Lower lobe of right lung (tissue), 2 donors: Measurements from ENCODE around the gene PTGES3. TPM values are rescaled to one million over a fixed set of nuclear protein-coding genes. Genes with fewer than 3 reads are reported as not detected.

Experiments
- ATAC-seq, 2 donors: fragments of 200-7000 bp; cut with Tn5 transposase; one replicate each; pipeline ENCODE4 v1.9.1; 2020 to 2022; ENCODE audit warnings: mild to moderate bottlenecking in 2 of 2, moderate library complexity in 2 of 2
- DNase-seq: peaks from one replicate; pipeline ENCODE4 v3.0.0-alpha.2; 2020
- H3K27ac ChIP-seq: fragments of 200-600 bp; one replicate; pipeline ENCODE4 v1.8.0; 2022
- H3K27me3 ChIP-seq: fragments of 200-600 bp; one replicate; pipeline ENCODE4 v1.8.0; 2022; ENCODE audit warnings: low read depth
- H3K36me3 ChIP-seq: fragments of 200-600 bp; one replicate; pipeline ENCODE4 v1.8.0; 2022; ENCODE audit warnings: mild to moderate bottlenecking
- H3K4me1 ChIP-seq: fragments of 200-600 bp; one replicate; pipeline ENCODE4 v1.8.0; 2022
- H3K4me3 ChIP-seq: fragments of 200-600 bp; one replicate; pipeline ENCODE4 v1.8.0; 2022; ENCODE audit warnings: mild to moderate bottlenecking
- H3K9me3 ChIP-seq: fragments of 200-600 bp; one replicate; pipeline ENCODE4 v1.8.0; 2022
- intact Hi-C: fragments of 100-400 bp; cut with DNase I; formaldehyde crosslinking; loops from one replicate; pipeline ENCODE4 v1.11.0; 2022
- total RNA-seq: library from RNA; stranded (reverse); fragmentation: NEBNext Ultra II Directional; extraction: Animal tissue kit (Norgen Biotek cat#: 25700); gene quantifications from one replicate; pipeline ENCODE4 v1.2.1, GENCODE V29; 2021
- TF ChIP-seq, protein P1 (sequence below): fragments of 200-600 bp; IDR thresholded peaks from one replicate; pipeline ENCODE4 v1.8.0; 2022; ENCODE audit warnings: antibody characterized with exemption, mild to moderate bottlenecking
- donor health status: DM: no; HTN: yes; CAD: no; lungs with severe emphysema.

PTGES3 gene
- total RNA-seq, 1 donor from 2014 or later, result 198 TPM

DNA sequence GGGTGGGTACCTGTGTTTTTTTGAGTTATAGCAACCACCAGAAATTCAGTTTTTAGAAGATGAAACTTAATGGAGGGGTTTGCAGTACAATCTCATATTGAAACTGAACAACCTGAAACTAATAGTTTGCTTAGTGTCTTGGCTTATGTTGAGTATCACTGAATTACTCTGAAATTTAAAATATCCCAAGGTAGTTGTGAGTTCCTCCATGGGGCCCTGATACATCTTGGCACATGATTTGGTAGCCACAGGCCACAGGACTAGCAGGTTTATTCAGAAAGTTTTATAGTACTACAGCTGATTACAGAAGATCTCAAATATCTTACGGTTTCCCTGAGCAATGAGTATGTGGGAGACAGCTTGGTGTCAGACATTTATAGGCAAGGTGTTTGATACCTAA, 10.4 kb downstream of the PTGES3 start:
- Histone ChIP-seq H3K9me3 (no peaks in the 10 kb centered on the region), H3K36me3 (peaks cover 49% of the 10 kb centered on the region), H3K27me3 (no peaks in the 10 kb centered on the region), H3K4me1 (peaks cover 43% of the 10 kb centered on the region), H3K27ac (no peak overlapping the region), H3K4me3 (no peak overlapping the region)
- no peak for DNase-seq
- intact Hi-C loops, result no loop called here
- TF ChIP-seq, protein P1, sequence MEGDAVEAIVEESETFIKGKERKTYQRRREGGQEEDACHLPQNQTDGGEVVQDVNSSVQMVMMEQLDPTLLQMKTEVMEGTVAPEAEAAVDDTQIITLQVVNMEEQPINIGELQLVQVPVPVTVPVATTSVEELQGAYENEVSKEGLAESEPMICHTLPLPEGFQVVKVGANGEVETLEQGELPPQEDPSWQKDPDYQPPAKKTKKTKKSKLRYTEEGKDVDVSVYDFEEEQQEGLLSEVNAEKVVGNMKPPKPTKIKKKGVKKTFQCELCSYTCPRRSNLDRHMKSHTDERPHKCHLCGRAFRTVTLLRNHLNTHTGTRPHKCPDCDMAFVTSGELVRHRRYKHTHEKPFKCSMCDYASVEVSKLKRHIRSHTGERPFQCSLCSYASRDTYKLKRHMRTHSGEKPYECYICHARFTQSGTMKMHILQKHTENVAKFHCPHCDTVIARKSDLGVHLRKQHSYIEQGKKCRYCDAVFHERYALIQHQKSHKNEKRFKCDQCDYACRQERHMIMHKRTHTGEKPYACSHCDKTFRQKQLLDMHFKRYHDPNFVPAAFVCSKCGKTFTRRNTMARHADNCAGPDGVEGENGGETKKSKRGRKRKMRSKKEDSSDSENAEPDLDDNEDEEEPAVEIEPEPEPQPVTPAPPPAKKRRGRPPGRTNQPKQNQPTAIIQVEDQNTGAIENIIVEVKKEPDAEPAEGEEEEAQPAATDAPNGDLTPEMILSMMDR, result no peak
- no peak for ATAC-seq

DNA sequence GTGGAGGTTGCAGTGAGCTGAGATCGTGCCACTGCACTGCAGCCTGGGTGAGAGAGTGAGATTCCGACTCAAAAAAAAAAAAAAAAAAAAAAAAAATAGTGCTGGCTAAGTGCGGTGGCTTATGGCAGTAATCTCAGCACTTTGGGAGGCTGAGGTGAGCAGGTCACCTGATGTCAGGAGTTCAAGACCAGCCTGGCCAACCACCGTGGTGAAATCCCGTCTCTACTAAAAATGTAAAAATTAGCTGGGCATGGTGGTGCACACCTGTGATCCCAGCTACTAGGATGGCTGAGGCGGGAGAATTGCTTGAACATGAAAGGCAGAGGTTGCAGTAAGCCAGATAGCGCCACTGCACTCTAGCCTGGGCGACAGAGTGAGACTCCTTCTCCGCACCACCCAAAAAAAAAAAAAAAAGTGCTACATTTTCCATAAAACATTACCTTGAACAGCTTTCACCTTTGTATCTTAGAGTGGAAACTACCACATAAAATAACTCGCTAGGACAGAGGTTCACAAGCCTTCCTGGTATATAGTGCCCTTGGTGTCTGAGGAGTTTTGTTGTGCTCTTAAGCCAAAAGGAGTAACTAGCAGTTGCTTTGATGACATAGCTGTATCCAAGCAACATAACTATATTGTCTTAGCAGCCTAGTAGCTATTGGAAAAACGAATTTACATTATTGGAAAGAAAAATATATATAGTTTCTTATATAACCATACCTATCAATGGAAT, 11.1 kb downstream of the PTGES3 start:
- H3K36me3 ChIP-seq, result peaks cover 55% of the 10 kb centered on the region
- no peak for DNase-seq
- no peaks in the 10 kb centered on the region for H3K27me3 ChIP-seq
- TF ChIP-seq, protein P1, result no peak
- peak in 1 of 2 donors; percentile 12 for ATAC-seq
- peaks cover 37% of the 10 kb centered on the region for H3K4me1 ChIP-seq
- no peak overlapping the region for H3K4me3 ChIP-seq
- H3K27ac ChIP-seq, result no peak overlapping the region
- no peaks in the 10 kb centered on the region for H3K9me3 ChIP-seq
- intact Hi-C loops, result no loop called here

DNA sequence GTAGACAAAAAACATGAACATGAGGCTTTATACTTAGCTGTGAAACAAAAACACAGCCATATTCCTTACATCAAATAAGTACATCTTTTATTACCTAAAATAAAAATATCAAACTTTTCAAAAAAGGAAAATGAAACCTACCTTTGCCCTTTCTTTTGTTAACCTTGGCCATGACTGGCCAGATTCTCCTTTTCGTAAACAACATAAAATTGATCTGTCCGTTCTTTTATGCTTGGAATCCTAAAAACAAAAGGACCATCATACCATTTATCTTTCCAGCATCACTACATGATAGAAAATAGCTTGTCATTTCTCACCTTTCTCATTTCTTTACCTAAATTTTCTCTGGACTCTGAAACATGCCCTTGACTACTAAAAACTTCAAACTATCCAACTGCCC, 16.5 kb downstream of the PTGES3 start:
- Histone ChIP-seq H3K4me1 (no peaks in the 10 kb centered on the region), H3K27me3 (no peaks in the 10 kb centered on the region), H3K27ac (no peak overlapping the region), H3K4me3 (no peak overlapping the region), H3K9me3 (no peaks in the 10 kb centered on the region), H3K36me3 (peaks cover 73% of the 10 kb centered on the region)
- ATAC-seq (no peak), DNase-seq (no peak)
- intact Hi-C loops, result no loop called here
- TF ChIP-seq, protein P1, result no peak

DNA sequence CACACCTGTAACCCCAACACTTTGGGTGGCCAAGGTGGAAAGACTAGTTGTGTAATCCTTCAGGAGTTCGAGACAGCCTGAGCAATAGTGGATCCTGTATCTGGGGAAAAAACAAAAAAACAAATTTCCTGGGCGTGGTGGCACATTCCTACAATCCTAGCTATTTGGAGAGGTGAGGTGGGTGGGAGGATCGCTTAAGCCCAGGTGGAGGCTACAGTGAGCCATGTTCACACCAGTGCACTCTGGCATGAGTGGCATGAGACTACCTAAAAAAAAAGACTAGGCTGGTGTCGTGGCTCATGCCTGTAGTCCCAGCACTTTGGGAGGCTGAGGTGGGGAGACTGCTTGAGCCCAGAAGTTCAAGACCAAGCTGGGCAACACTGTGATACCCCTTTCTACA, 17.2 kb downstream of the PTGES3 start:
- peaks cover 78% of the 10 kb centered on the region for H3K36me3 ChIP-seq

DNA sequence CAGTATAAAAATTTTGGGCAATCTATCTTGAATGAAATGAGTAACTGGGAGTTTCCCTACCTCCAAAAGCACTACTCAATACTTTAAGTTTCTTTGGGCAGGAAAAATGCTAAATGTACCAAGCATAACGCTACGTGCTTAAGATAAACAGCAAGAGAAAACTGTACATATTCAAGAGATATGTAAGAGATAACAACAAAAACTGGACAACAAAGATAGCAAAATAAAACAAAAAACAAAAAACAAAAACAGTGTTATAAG, 20.0 kb downstream of the PTGES3 start:
- H3K36me3 ChIP-seq, result peaks cover 95% of the 10 kb centered on the region
- no peak overlapping the region for H3K4me3 ChIP-seq
- TF ChIP-seq, protein P1, result no peak
- H3K27ac ChIP-seq, result no peak overlapping the region
- no peak for DNase-seq
- no peaks in the 10 kb centered on the region for H3K4me1 ChIP-seq
- no peaks in the 10 kb centered on the region for H3K9me3 ChIP-seq
- no peaks in the 10 kb centered on the region for H3K27me3 ChIP-seq
- no peak for ATAC-seq
- intact Hi-C loops, result no loop called here

More for the DNA sequence above, 17.2 kb downstream of the PTGES3 start:
- peak; percentile 55 to 62 for ATAC-seq
- Histone ChIP-seq H3K4me3 (no peak overlapping the region), H3K4me1 (no peaks in the 10 kb centered on the region), H3K27ac (no peak overlapping the region), H3K27me3 (no peaks in the 10 kb centered on the region), H3K9me3 (no peaks in the 10 kb centered on the region)
- TF ChIP-seq, protein P1, result no peak
- intact Hi-C loops, result no loop called here
- DNase-seq, result no peak
